OCI-LY1 (cell line): Measurements from ENCODE around the gene UBE2G2.

Source experiments
- H2AFZ ChIP-seq: fragments of 200-600 bp; sonication (generic), shearing (Covaris generic); 2 replicates; pipeline ENCODE4 v1.6.0; 2014; ENCODE audit warnings: antibody characterized with exemption, mild to moderate bottlenecking, low read length
- H3F3A ChIP-seq: fragments of 200-600 bp; sonication (generic), shearing (Covaris generic); 2 replicates; pipeline ENCODE4 v1.6.0; 2014; ENCODE audit warnings: mild to moderate bottlenecking, antibody characterized with exemption, low read length, moderate library complexity; ENCODE audit not compliant: insufficient read depth
- H3K27ac ChIP-seq: fragments of 200-600 bp; sonication (generic); 2 replicates; pipeline ENCODE4 v1.5.1; 2014; ENCODE audit warnings: low read length, mixed run types, mild to moderate bottlenecking, low read depth; ENCODE audit not compliant: poor library complexity, severe bottlenecking
- H3K27me3 ChIP-seq: fragments of 200-600 bp; sonication (generic); 2 replicates; pipeline ENCODE4 v1.6.0; 2014; ENCODE audit warnings: antibody characterized with exemption, mild to moderate bottlenecking, low read length, moderate library complexity; ENCODE audit not compliant: insufficient read depth
- H3K36me3 ChIP-seq: fragments of 200-600 bp; sonication (generic); 2 replicates; pipeline ENCODE4 v1.6.1; 2014; ENCODE audit warnings: mild to moderate bottlenecking, antibody characterized with exemption, low read length, moderate library complexity, mixed read lengths; ENCODE audit not compliant: insufficient read depth
- H3K4me1 ChIP-seq: fragments of 200-600 bp; sonication (generic); 2 replicates; pipeline ENCODE4 v1.5.1; 2014; ENCODE audit warnings: mild to moderate bottlenecking, low read length, moderate library complexity; ENCODE audit not compliant: insufficient read depth, severe bottlenecking
- H3K4me2 ChIP-seq: fragments of 200-600 bp; sonication (generic), shearing (Covaris generic); 2 replicates; pipeline ENCODE4 v1.6.1; 2014; ENCODE audit warnings: low read length
- H3K4me3 ChIP-seq: fragments of 200-600 bp; sonication (generic); 2 replicates; pipeline ENCODE4 v1.5.1; 2014; ENCODE audit warnings: low read length, low read depth, mild to moderate bottlenecking, mixed read lengths; ENCODE audit not compliant: poor library complexity, severe bottlenecking
- H3K79me2 ChIP-seq: fragments of 200-600 bp; shearing (Covaris generic); 2 replicates; pipeline ENCODE4 v1.6.1; 2016; ENCODE audit warnings: mixed run types, low read length, mixed read lengths; ENCODE audit not compliant: insufficient read depth
- H3K9ac ChIP-seq: fragments of 200-600 bp; sonication (generic), shearing (Covaris generic); 2 replicates; pipeline ENCODE4 v1.6.1; 2014; ENCODE audit warnings: mild to moderate bottlenecking, low read length, mixed read lengths
- H3K9me2 ChIP-seq: fragments of 200-600 bp; sonication (generic), shearing (Covaris generic); 2 replicates; pipeline ENCODE4 v1.6.1; 2014; ENCODE audit warnings: low read depth, mild to moderate bottlenecking, low read length, mixed read lengths
- H3K9me3 ChIP-seq: fragments of 200-600 bp; shearing (Covaris generic); 2 replicates; pipeline ENCODE4 v1.6.1; 2014; ENCODE audit warnings: low read length, mixed read lengths
- H4K20me1 ChIP-seq: fragments of 200-600 bp; sonication (generic), shearing (Covaris generic); 2 replicates; pipeline ENCODE4 v1.6.0; 2016; ENCODE audit warnings: mild to moderate bottlenecking, low read length; ENCODE audit not compliant: insufficient read depth
- CTCF ChIP-seq: fragments of 200-600 bp; sonication (generic), shearing (Covaris generic); IDR thresholded peaks from 2 replicates; pipeline ENCODE4 v1.5.1; 2017; ENCODE audit warnings: mild to moderate bottlenecking, antibody characterized with exemption, low read length, moderate library complexity, mixed read lengths
- EZH2 ChIP-seq: fragments of 200-600 bp; sonication (generic), shearing (Covaris generic); IDR thresholded peaks from 2 replicates; pipeline ENCODE4 v1.8.0; 2017; ENCODE audit warnings: borderline replicate concordance, mixed run types, mild to moderate bottlenecking, antibody characterized with exemption, low read length, moderate library complexity, mixed read lengths

The UBE2G2 gene

GRCh38 chr21:44727321-44727720, 74.3 kb downstream of the UBE2G2 start:
- no peaks in the 10 kb centered on the region for H3K9me2 ChIP-seq
- no peaks in the 10 kb centered on the region for H3F3A ChIP-seq
- no peaks in the 10 kb centered on the region for H3K27me3 ChIP-seq
- no peaks in the 10 kb centered on the region for H3K79me2 ChIP-seq
- H4K20me1 ChIP-seq: no peaks in the 10 kb centered on the region
- no peak overlapping the region for H3K4me3 ChIP-seq
- H3K27ac ChIP-seq: no peak overlapping the region
- H3K9ac ChIP-seq: no peak overlapping the region
- H2AFZ ChIP-seq: no peak overlapping the region
- no peak overlapping the region for H3K4me2 ChIP-seq
- H3K36me3 ChIP-seq: no peaks in the 10 kb centered on the region
- TF ChIP-seq EZH2: no peak
- no peak for TF ChIP-seq CTCF
- H3K4me1 ChIP-seq: no peaks in the 10 kb centered on the region
- H3K9me3 ChIP-seq: no peaks in the 10 kb centered on the region

- Histone ChIP-seq H3K9me2 (no peaks in the 10 kb centered on the region), H3K9me3 (no peaks in the 10 kb centered on the region), H4K20me1 (no peaks in the 10 kb centered on the region), H3K27me3 (no peaks in the 10 kb centered on the region), H3K36me3 (no peaks in the 10 kb centered on the region), H3K4me3 (no peak overlapping the region), H3K4me1 (no peaks in the 10 kb centered on the region), H3F3A (no peaks in the 10 kb centered on the region), H2AFZ (no peak overlapping the region), H3K27ac (no peak overlapping the region), H3K9ac (no peak overlapping the region), H3K4me2 (no peak overlapping the region), H3K79me2 (no peaks in the 10 kb centered on the region)
- TF ChIP-seq EZH2: no peak
- no peak for TF ChIP-seq CTCF
Measured at GRCh38 chr21:44726826-44727225, 74.8 kb downstream of the UBE2G2 start.

GRCh38 chr21:44724926-44725325, 76.7 kb downstream of the UBE2G2 start:
- H3K27me3 ChIP-seq: no peaks in the 10 kb centered on the region

More at GRCh38 chr21:44724926-44725325, 76.7 kb downstream of the UBE2G2 start:
- H3K9ac ChIP-seq: no peak overlapping the region
- no peaks in the 10 kb centered on the region for H3K9me2 ChIP-seq
- no peak overlapping the region for H3K27ac ChIP-seq
- H3K9me3 ChIP-seq: no peaks in the 10 kb centered on the region
- no peak overlapping the region for H3K4me2 ChIP-seq
- H2AFZ ChIP-seq: no peak overlapping the region
- no peaks in the 10 kb centered on the region for H3K79me2 ChIP-seq
- H3F3A ChIP-seq: no peaks in the 10 kb centered on the region
- no peak overlapping the region for H3K4me3 ChIP-seq
- no peaks in the 10 kb centered on the region for H3K36me3 ChIP-seq
- no peaks in the 10 kb centered on the region for H4K20me1 ChIP-seq
- TF ChIP-seq EZH2 (no peak), CTCF (no peak)
- no peaks in the 10 kb centered on the region for H3K4me1 ChIP-seq
